Daoy (cell line): ENCODE results near the gene UBA52. TPM values are rescaled to one million over a fixed set of nuclear protein-coding genes. Genes with fewer than 3 reads are reported as not detected.

ENCODE experiments used
- DNase-seq: peaks from one replicate; pipeline ENCODE4 v3.0.0-alpha.2; 2015; ENCODE audit warnings: low read depth
- total RNA-seq: library from RNA; depleted of rRNA; stranded (reverse); fragments of >200 nt; shearing (Covaris generic); gene quantifications from 2 replicates; pipeline ENCODE4 v1.2.3, GENCODE V29; 2014

The UBA52 gene
- total RNA-seq, 1 experiment from 2014 or later, result 1,164 TPM

- no peak for DNase-seq
Observed at GRCh38 chr19:18608102-18608804, 36.6 kb downstream of the UBA52 start.

- DNase-seq, result no peak
Observed at GRCh38 chr19:18608805-18609716, 37.4 kb downstream of the UBA52 start.

- no peak for DNase-seq
Observed at GRCh38 chr19:18609717-18610051, 38.0 kb downstream of the UBA52 start.

- DNase-seq, result no peak
Observed at GRCh38 chr19:18610245-18610555, 38.5 kb downstream of the UBA52 start.

- no peak for DNase-seq
Observed at GRCh38 chr19:18610556-18611326, 39.1 kb downstream of the UBA52 start.

GRCh38 chr19:18611327-18612050 is 39.8 kb downstream of the UBA52 start:
- DNase-seq, result no peak

- DNase-seq, result no peak
Observed at GRCh38 chr19:18612051-18612771, 40.6 kb downstream of the UBA52 start.

- DNase-seq, result peak; percentile 41
Observed at GRCh38 chr19:18612772-18613588, 41.3 kb downstream of the UBA52 start, which contains the start of gene TMEM59L. Gene TMEM59L, plus strand, starts transcription at chr19:18612870. Its CDS starts 89 bp downstream, at chr19:18612959.

- DNase-seq, result no peak
Observed at GRCh38 chr19:18613589-18614234, 42.1 kb downstream of the UBA52 start.

- no peak for DNase-seq
Observed at GRCh38 chr19:18616023-18616422, 44.4 kb downstream of the UBA52 start.

GRCh38 chr19:18617562-18617961 is 45.9 kb downstream of the UBA52 start:
- no peak for DNase-seq

GRCh38 chr19:18618236-18618635 is 46.6 kb downstream of the UBA52 start:
- DNase-seq, result no peak

GRCh38 chr19:18620311-18620710 is 48.7 kb downstream of the UBA52 start:
- no peak for DNase-seq

- DNase-seq, result no peak
Observed at GRCh38 chr19:18620902-18621301, 49.2 kb downstream of the UBA52 start.

GRCh38 chr19:18626906-18627305 is 55.2 kb downstream of the UBA52 start:
- DNase-seq, result no peak
